ENCODE results near the gene C2CD3.
"Not testable (repeated sequence)": the region's sequence is repeated elsewhere in the genome, so short reads cannot be mapped to it uniquely, and the experiment has no call there.

Gene C2CD3

DNA sequence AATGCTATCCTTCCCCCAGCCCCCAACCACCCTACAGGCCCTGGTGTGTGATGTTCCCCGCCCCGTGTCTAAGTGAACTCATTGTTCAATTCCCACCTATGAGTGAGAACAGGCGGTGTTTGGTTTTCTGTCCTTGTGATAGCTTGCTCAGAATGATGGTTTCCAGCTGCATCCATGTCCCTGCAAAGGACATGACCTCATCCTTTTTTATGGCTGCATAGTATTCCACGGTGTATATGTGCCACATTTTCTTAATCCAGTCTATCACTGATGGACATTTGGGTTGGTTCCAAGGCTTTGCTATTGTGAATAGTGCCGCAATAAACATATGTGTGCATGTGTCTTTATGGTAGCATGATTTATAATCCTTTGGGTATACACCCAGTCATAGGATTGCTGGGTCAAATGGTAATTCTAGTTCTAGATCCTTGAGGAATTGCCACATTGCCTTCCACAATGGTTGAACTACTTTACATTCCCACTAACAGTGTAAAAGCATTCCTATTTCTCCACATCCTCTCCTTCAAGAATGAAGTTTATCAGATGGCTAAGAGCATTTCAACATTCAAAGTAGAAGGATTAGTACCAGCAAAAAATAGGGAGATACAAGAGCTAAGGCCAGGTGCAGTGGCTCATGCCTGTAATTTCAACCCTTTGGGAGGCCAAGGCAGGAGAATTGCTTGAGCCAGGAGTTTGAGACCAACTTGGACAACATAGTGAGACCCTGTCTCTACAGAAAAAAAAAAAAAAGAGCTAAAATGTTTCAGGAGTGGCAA is 50.4 kb downstream of the C2CD3 start:
- not testable (repeated sequence) for DNase-seq (ENCODE audit: low read depth in 3 of 3, low spot score in 1 of 3)

DNA sequence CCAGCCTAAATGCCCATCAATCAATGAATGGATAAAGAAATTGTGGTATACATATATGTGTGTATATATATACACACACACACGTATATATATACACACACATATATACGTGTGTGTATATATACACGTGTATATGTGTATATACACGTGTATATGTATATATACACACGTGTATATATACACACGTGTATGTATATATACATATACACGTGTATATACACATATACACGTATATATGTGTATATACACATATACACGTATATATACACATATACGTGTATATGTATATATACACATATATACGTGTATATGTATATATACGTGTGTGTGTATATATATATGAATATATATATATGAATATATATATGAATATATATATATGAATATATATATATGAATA is 54.1 kb downstream of the C2CD3 start:
- DNase-seq (ENCODE audit: low read depth in 3 of 3, low spot score in 1 of 3): no peak

DNA sequence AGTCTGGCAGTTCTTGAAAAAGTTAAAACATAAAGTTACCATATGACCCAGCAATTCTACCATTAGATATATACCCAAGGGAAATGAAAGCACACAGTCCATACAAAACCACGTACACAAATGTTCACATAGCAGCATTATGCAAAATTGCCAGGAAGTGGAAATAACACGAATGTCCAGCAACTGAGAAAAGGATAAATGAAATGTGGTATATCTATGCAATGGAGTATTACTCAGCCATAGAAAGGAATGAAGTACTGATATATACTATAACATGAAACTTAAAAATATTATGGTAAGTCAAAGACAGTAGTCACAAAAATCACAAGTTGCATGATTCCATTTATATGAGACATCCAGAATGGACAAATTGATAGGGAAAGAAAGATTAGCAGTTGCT is 57.9 kb downstream of the C2CD3 start:
- no peak for DNase-seq (ENCODE audit: low read depth in 3 of 3, low spot score in 1 of 3)

DNA sequence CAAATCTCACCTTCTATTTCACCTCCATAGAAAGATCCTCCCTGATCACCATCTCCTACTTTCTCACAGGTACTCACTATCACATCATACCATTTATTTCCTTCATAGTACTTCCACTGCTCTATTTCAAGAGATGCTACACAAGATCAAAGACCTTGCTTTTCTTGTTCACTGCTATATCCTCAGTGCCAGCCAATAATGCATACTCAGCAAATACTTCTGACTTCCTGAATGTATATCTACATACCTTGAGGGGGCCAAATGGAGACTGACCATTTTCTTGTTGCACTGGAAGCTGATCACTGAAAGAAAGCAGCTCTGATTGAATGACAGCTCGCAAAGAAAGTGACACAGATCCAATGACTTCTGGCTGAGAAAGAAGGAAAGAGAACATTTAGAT is 64.7 kb downstream of the C2CD3 start:
- no peak for DNase-seq (ENCODE audit: low read depth in 3 of 3, low spot score in 1 of 3)

DNA sequence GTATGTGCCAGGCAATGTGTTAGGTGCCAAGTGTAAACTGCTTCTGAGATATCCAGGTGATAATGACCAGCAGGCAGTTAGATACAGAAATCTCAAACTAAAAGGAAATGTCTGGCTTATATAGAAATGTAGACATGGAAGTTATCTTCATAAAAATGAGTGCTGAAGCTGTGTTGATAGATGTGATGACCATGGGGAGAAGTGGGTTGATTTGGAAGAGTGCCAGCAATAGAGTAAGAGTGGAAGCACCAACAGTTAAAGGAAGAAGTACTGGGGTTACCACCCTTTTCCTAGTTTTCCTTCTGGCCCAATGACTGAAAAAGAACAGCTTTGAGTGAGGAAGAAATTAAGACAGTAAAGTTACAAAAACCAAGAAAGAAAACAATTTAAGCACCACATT is 68.5 kb downstream of the C2CD3 start:
- no peak for DNase-seq (ENCODE audit: low read depth in 3 of 3, low spot score in 1 of 3)

DNA sequence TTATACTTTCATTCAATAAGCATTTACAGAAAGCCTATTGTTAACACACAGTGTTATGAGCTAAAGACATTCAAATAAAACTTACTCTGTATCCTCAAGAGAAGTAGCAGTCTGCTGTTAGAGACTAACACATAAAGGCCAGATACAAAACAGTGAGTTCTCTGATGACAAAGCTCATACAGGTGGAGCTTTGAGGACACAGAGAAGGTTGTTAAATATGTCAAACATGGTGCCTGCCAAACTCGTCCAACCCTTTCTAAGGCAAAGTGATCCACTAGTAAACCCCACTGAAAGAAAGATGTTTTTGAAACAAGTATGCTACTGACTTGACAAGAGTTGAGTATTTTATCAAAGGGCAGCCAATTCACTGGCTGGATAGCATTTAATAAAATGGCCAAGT is 70.1 kb downstream of the C2CD3 start:
- no peak for DNase-seq (ENCODE audit: low read depth in 3 of 3, low spot score in 1 of 3)

DNA sequence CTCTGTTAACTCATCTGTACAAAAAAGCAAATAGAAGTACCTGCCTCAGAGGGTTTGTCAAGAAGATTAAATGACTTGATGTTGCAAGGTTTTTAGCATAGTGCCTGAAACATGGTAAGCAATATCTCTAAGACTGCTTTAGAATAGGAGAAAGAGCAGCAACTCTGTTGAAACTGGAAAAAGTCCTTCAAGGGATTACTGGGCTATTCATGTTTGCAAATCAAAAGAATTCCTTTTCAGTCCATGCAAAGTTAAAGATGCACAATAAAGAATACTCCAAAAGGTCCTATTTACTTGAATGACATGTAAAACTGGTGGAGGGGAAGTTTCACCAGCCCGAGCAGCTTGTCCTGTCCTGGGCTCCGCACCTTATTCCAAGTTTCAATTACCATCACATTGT is 70.6 kb downstream of the C2CD3 start:
- no peak for DNase-seq (ENCODE audit: low read depth in 3 of 3, low spot score in 1 of 3)

DNA sequence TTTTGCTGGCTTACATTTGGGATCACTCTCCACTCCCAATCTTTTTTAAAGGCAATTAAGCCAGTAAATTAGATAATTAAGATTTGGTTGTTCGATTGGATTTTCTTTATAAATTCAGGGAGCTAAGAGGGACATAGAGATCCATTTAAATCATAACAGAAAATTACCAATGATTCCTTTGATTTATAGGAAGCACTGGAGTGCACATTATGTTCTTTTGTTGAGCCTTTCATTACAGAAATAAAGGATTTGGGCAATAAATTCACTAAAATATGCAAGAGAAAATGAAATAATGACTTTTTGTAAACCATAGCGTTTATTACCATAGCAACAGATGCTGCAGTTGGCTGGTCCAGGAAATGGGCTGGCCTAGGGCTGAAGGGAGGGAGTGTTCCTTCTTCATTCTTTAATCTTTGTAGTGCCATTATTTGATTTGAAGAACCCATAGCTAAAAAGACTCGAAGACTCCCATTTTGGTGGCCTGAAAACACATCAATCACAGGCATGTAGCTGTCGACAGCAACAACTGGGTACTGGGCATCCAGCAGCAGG is 73.0 kb downstream of the C2CD3 start:
- DNase-seq (ENCODE audit: low read depth in 3 of 3, low spot score in 1 of 3): no peak

DNA sequence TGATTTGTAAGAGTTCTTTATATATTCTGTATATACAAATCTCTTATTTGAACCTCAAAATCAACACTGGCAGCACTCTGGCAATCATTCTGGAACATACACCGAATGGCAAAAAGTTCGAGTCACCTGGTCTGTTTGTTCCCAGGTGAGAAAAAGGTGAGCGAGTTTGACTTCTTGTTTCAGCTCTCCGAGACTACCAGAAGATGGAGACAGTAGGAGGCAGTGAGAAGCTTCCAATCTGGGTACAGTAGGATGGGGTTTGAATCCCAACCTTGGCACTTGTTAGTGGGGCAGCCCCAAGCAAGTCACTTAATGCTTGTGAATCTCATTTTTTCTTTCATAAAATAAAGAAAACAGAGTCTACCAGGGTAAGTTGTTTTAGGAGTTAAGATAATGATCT is 76.4 kb downstream of the C2CD3 start:
- DNase-seq (ENCODE audit: low read depth in 3 of 3, low spot score in 1 of 3): no peak

DNA sequence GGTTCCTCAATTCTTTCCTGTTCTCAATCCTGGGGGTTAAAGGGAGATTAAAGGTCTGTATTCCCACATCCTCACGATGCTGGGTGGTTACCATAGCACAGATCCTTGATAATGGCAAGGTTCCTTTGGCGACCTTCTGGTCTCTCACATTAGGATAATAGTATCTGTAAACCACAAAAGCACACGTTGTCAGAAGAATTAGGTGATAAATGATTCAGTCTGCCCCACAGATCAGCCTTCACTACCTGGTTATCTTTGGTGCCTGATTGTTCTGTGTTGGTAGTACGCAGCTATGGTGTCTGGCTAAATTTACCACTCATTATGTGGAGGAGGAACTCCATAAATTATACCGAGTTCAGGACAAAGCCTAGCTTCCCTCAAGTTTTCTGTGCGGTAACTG is 78.4 kb downstream of the C2CD3 start:
- no peak for DNase-seq (ENCODE audit: low read depth in 3 of 3, low spot score in 1 of 3)

DNA sequence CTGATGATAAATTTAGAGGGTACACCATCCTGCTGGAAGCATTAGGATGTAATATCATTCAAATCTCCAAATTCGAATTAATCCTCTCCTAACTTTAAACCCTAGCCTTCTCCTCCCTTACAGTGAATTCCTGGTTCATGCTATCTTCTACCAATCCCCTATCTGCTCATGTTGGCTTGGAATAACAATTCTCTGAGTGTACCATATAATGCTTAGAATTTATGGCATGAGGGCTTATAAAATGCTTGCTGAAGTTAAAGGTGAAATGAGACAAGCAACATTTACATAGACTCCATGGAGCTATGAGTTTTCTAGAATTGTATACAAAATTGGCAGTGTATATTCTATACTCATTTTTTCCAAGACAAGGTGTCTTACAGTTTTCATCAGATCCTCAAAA is 79.3 kb downstream of the C2CD3 start:
- no peak for DNase-seq (ENCODE audit: low read depth in 3 of 3, low spot score in 1 of 3)

DNA sequence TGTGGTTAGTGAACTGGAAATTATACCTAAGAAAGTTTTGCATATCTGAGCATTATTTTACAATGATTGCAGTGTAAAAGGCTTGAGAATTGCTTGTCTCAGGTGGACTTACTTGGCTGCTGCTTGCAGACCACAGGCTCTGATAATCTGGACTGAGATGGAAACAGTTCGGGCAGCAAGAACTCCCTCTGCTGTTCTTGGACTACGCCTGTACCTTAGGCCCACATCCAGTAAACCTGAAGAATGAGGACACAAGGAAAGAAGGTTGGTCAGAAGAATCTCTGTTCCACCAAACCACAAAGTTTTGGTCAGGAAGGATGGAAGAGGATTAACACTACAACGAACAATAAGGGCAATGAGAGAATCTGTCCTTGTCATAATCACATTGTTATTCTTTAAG is 80.1 kb downstream of the C2CD3 start:
- no peak for DNase-seq (ENCODE audit: low read depth in 3 of 3, low spot score in 1 of 3)

DNA sequence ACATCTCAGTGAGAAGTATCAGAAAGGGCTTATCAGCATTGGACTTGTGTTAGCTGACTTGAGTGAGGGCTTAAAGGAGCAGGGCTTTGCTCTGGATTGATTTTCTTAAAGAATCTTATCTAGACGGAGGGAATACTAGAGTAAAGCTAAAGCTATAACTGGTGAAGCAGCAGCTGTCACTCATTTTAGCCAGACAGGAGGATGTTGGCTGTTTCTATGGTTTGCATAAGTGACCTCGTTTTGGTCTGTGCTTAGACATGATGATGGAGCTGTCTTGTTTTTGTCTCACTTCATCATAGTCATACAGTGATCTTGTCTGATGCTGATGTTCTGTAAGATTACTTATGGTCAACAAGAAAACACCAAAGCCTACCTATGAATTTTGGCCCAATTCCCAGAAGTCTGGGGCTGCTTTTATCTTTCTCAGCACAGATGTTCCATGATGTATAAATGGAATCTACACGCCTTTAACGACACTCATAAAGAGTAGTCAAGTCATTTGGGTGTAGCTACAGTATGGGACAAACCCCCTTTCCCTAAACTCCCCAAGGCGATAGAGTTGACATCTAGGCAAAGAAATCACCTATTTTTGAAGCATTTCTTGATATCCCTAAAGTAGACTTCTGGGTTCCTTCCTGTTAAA is 84.4 kb downstream of the C2CD3 start:
- DNase-seq (ENCODE audit: low read depth in 3 of 3, low spot score in 1 of 3): no peak

DNA sequence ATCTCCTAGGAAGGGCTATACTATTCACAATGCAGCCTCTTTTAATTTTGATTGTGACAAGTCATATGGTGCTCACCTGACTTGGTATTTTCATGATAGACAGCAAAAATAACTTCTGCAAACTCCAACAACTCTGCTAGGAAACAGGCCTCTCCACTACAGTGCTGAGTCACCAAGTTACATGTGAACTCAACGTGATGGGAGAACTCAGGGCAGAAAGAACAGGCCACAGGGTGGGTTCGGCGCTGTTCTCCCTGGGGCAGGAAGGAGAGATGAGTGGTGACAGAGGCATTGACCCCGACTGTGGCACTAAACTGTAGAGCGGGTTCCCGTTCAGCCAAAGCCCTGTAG is 85.3 kb downstream of the C2CD3 start:
- DNase-seq (ENCODE audit: low read depth in 3 of 3, low spot score in 1 of 3): no peak

DNA sequence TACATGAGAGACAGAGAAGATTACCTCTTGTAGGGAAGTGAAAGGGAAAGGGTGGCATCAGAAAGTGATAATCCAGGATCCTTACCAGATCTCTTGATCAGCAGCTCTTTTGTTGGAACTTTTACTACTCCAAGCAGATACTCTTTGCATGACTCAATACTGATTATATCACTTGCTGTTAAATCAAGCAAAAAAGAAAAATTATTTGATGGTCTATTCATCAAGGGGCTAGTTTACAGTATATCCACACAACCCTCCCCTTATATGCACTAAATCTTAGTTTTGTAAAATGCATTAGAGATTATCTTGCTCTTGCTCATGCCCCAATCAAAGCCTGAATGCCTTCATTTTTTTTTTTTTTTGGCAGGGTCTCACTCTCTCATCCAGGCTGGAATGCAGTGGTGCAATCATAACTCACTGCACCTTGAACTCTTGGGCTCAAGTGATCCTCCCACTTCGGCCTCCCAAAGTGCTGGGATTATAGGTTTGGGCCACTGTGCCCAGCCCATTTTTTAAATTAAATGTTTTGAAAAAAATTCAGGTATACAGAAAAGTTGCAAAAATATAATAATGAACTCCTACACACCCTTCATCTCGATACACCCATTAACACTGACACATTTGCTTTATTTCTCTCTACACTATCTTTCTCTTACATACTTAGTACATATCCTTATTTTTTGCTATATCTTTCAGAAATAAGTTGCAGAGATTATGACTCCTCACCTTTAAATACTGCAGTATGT is 85.8 kb downstream of the C2CD3 start:
- DNase-seq (ENCODE audit: low read depth in 3 of 3, low spot score in 1 of 3): no peak

DNA sequence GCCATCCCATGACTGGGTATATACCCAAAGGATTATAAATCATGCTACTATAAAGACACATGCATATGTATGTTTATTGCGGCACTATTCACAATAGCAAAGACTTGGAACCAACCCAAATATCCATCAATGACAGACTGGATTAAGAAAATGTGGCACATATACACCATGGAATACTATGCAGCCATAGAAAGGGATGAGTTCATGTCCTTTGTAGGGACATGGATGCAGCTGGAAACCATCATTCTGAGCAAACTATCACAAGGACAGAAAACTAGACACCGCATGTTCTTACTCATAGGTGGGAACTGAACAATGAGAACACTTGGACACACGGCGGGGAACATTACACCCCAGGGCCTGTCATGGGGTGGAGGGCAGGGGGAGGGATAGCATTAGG is 86.9 kb downstream of the C2CD3 start:
- DNase-seq (ENCODE audit: low read depth in 3 of 3, low spot score in 1 of 3): not testable (repeated sequence)

DNA sequence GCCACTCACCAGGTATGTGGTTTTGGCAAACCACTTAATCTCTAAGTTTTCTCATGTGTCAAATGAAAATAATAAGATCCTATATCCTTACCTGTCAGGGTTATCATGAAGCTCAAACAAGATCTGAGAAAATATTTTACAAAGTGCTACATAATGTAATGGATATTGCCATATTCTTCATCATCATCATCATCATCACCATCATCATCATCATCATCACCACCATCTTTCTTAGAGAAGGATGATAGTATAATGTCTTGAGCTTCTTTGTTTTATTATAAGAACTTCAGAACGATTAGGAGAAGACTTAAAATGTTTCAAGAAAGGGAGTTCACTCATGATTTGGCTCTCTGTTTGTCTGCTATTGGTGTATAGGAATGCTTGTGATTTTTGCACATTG is 89.4 kb downstream of the C2CD3 start:
- DNase-seq (ENCODE audit: low read depth in 3 of 3, low spot score in 1 of 3): no peak

DNA sequence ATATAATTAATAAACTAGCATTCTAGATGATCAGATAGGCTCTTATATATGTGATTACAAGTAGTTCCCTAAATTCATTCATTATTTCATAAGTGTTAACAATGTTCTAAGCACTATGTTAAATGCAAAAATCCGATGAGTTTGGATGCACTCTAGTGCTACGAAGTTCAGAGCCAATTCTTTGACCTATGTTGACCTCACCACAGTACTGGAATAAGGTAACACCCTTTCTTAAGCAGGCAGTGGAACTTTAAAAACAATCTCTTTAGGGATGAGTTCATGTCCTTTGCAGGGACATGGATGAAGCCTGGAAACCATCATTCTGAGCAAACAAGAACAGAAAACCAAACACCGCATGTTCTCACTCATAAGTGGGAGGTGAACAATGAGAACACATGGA is 93.6 kb downstream of the C2CD3 start:
- DNase-seq (ENCODE audit: low read depth in 3 of 3, low spot score in 1 of 3): no peak

DNA sequence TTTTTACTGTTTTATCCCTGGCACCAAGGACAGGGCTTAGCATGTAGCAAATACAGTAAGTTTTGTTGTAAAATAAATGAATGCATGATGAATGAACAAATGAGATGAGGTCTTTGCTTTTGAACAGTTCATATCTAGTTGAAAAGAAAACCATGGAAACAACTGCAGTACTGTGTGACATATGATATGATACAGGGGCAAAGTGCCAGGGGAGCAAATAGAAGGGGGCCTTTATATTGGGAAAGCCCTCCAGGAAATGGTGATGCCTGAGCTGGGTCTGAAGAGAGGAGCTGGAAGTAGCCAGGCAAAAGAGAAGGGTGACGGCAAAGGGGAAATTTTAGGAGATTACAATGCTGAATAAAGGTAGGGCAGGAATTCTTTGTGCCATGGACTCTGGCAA is 98.1 kb downstream of the C2CD3 start:
- DNase-seq (ENCODE audit: low read depth in 3 of 3, low spot score in 1 of 3): no peak

DNA sequence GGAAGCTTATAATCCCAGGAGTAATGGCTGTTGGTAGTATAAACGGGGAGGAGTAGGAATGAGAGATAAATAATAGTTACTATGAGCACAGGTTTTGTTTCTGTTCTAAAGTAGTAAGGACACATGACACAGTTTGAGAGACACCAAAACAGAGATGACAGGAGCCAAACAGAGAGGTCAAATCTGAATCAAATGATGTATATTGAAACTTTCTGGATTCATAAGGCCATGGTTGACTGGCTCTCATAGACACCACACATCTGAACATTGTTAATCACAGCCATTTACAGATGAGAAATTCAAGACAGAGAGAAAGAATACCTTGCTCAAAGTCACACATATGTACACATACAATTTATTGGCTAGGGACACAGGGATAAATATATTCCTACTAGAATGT is 98.5 kb downstream of the C2CD3 start:
- DNase-seq (ENCODE audit: low read depth in 3 of 3, low spot score in 1 of 3): no peak

DNA sequence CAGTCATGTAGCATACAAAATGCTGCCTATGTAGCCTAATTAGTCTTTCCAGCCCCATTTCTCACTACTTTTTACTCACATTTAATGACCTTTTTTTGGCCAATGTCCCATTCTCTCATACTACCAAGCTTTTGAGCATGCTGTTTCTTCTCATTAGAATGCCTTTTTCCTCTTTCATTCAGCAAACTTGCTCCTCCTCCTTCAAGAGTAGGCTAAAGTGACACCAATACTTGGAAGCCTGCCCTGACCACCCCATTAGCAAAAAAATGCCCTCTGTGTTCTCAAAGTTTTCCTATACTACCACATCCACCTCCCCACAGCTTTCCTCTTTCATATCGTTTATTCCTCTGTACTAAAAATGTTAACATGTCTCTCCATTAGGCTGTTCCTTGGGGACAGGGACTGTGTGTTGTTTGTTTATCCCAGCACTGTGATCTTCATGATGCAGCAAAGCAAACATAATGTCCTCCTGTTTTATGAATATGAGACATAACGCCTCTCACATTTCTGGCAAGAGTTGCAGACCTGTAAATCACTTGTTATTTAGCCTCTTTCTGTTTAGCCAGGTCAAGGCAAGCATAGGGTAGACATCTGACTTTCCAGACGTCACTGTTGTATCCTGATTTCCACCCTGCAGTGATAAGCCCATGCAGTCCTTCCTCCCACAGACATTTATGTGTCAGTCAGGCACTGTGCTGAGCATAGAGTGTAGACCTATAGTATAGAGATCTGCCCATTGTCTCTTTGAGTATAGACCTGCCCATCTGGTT is 99.9 kb downstream of the C2CD3 start:
- DNase-seq (ENCODE audit: low read depth in 3 of 3, low spot score in 1 of 3): no peak

Measured in stimulated activated CD4-positive, alpha-beta T cell treated with anti-CD3 and anti-CD28 coated beads, TNF-alpha, amount 100 ng/mL, for 1 hour (primary cell).